GM12801 (cell line): ENCODE data around the gene PSEN1.

Source experiments
- CTCF ChIP-seq: IDR thresholded peaks from one replicate; pipeline ENCODE4 v1.5.1; 2011; ENCODE audit warnings: control low read depth; ENCODE audit not compliant: insufficient read length; ENCODE audit errors: extremely low read depth

Gene PSEN1

GRCh38 chr14:73142216-73142615, 5.9 kb downstream of the PSEN1 start:
- TF ChIP-seq CTCF = no peak

GRCh38 chr14:73143003-73143402, 6.7 kb downstream of the PSEN1 start:
- no peak for TF ChIP-seq CTCF

- no peak for TF ChIP-seq CTCF
These were observed 7.3 kb downstream of the PSEN1 start for GRCh38 chr14:73143617-73144016.

GRCh38 chr14:73145371-73145770, 9.1 kb downstream of the PSEN1 start:
- no peak for TF ChIP-seq CTCF

DNA sequence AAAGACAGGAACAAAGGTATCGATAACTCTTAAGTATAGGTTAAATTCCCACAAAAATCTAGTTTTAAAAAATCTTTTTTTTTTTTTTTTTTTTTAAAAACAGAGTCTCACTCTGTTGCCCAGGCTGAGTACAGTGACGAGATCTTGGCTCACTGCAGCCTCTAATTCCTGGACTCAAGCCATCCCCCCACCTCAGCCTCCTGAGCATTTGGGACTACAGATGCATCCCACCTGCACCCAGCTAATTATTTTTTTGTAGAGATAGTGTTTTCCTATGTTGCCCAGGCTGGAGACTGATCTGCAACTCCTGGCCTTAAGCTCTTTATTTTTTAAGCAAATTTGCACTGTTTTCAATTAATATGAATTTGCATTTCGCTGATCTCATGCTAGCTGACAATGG, 9.8 kb downstream of the PSEN1 start:
- no peak for TF ChIP-seq CTCF

- TF ChIP-seq CTCF = no peak
These were observed 13.4 kb downstream of the PSEN1 start for GRCh38 chr14:73149753-73150152.

GRCh38 chr14:73153272-73153671, 17.0 kb downstream of the PSEN1 start:
- TF ChIP-seq CTCF = no peak

- TF ChIP-seq CTCF = no peak
These were observed 25.9 kb downstream of the PSEN1 start for GRCh38 chr14:73162251-73162650.
